Heart left ventricle (tissue), 13 donors: ENCODE measurements around the gene MEF2D.
A peak's percentile ranks its signal among the peaks of the same experiment; 100 is the strongest.

Experiments used
- POLR2A ChIP-seq, 2 donors: fragments of 450-650 bp; IDR thresholded peaks; one replicate each; pipeline ENCODE4 v1.6.1; 2017; ENCODE audit warnings: antibody characterized with exemption in 2 of 2, mild to moderate bottlenecking in 2 of 2, moderate library complexity in 2 of 2
- TF ChIP-seq, protein P1 (sequence below), 12 donors: fragments of 200-600 bp; sonication (generic) in 4 of 12; IDR thresholded peaks; one replicate each; pipeline versions ENCODE4 v1.5.0 to v1.8.0; 2018 to 2022; ENCODE audit warnings: antibody characterized with exemption in 12 of 12, mild to moderate bottlenecking in 5 of 12
- donor health status: ischemic (EF 13 %, LVEDD 7.1; RV severe dilation, severe dysfunction).
- donor health status: DM: no; HTN: yes; CAD: no.
- donor health status: DM: no; HTN: no; CAD: no.
- donor health status: ischemic (EF 25% LVEDD 6.9; RV normal size, moderate dysfunction).
- donor health status: ischemic (EF 25% LVEDD 5.7; RV mildly dilated, moderate dysfunction).
- donor health status: ischemic (EF 35%, LVEDD 5.7; RV mildly dilated, moderate dysfunction).
- donor health status: nonischemic (EF 11% LVEDD 7.7; RV severe dilation, severe dysfunction).
- donor health status: DM: yes; HTN: yes; CAD: no.
- donor health status: PGD.
- donor health status: ischemic (EF 29% LVEDD 5.4; RV normal size, mild dysfunction).
- donor health status: nonischemic (EF 23%, LVEDD 6.1; RV moderate dilation, normal function).

DNA sequence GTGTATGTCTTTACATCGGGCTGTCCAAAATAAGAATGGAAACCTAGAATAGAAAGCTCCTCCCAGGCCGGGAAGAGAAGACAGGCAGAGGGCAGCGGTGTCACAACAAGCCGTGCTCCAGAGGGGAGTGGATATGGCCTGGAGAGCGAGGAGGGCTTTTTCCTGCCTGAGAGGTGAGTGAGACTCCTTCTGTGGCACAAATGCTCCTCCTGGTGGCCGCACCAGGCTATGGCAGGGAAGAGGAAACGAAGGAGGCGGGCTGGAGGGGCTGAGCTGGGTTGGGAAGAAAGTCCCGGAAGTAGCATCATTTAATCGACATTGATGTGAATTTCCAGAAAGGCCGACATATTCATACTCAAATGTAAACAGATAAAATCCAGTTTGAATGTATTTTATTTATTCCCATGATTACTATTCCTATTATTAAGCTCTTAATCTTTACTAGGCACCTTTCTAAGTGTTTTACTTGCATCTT lies 54.7 kb downstream of the MEF2D start:
- TF ChIP-seq POLR2A (IDR thresholded peaks at IDR 0.05) = no peak
- TF ChIP-seq, protein P1, sequence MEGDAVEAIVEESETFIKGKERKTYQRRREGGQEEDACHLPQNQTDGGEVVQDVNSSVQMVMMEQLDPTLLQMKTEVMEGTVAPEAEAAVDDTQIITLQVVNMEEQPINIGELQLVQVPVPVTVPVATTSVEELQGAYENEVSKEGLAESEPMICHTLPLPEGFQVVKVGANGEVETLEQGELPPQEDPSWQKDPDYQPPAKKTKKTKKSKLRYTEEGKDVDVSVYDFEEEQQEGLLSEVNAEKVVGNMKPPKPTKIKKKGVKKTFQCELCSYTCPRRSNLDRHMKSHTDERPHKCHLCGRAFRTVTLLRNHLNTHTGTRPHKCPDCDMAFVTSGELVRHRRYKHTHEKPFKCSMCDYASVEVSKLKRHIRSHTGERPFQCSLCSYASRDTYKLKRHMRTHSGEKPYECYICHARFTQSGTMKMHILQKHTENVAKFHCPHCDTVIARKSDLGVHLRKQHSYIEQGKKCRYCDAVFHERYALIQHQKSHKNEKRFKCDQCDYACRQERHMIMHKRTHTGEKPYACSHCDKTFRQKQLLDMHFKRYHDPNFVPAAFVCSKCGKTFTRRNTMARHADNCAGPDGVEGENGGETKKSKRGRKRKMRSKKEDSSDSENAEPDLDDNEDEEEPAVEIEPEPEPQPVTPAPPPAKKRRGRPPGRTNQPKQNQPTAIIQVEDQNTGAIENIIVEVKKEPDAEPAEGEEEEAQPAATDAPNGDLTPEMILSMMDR (IDR thresholded peaks at IDR 0.05) = peak; percentile 91 to 98 (median 94)
